Sciatic nerve (tissue), 2 donors: Measurements from ENCODE around the gene TMSB4X. TPM values are rescaled to one million over a fixed set of nuclear protein-coding genes. Genes with fewer than 3 reads are reported as not detected.
A peak's percentile ranks its signal among the peaks of the same experiment; 100 is the strongest.

Source experiments
- ATAC-seq: fragments of 200-7000 bp; cut with Tn5 transposase; one replicate; pipeline ENCODE4 v1.9.1; 2020; ENCODE audit warnings: mild to moderate bottlenecking, moderate library complexity
- DNase-seq: peaks from one replicate; pipeline ENCODE4 v3.0.0-alpha.2; 2020; ENCODE audit warnings: low spot score
- intact Hi-C: fragments of 100-400 bp; cut with DNase I; formaldehyde crosslinking; loops from one replicate; pipeline ENCODE4 v1.14.2; 2022
- total RNA-seq: library from RNA; stranded (reverse); fragmentation: NEBNext Ultra II Directional; extraction: Animal tissue kit (Norgen Biotek cat#: 25700); gene quantifications from one replicate; pipeline ENCODE4 v1.2.1, GENCODE V29; 2021
- donor health status: DM: no; HTN: no; CAD: no.
- donor health status: DM: no; HTN: no; CAD: no.

TMSB4X gene
- total RNA-seq, 1 donor from 2014 or later, result 3,078 TPM

DNA sequence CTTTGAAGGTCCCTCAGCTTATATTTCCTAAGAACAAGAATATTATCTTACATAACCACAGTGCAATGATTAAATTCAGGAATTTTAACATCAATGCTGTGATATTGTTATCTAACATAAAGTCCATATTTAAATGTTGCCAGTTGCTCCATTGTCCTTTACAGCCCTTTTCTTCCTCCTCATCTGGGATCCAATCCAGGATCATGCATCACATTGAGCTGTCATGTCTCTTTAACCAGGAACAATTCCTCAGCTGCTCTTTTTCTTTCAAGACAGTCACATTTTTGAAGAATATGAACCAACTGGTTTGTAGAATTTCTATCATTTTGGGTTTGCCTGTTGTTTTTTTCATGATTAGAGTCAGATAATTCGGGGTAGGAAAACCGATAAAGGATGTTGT lies 12.0 kb downstream of the TMSB4X start:
- intact Hi-C loops, result no loop called here
- ATAC-seq, result no peak
- DNase-seq, result no peak

- ATAC-seq (no peak), DNase-seq (no peak)
- intact Hi-C loops, result no loop called here
These were observed 12.4 kb downstream of the TMSB4X start for GRCh38 chrX:12987340-12987739.

DNA sequence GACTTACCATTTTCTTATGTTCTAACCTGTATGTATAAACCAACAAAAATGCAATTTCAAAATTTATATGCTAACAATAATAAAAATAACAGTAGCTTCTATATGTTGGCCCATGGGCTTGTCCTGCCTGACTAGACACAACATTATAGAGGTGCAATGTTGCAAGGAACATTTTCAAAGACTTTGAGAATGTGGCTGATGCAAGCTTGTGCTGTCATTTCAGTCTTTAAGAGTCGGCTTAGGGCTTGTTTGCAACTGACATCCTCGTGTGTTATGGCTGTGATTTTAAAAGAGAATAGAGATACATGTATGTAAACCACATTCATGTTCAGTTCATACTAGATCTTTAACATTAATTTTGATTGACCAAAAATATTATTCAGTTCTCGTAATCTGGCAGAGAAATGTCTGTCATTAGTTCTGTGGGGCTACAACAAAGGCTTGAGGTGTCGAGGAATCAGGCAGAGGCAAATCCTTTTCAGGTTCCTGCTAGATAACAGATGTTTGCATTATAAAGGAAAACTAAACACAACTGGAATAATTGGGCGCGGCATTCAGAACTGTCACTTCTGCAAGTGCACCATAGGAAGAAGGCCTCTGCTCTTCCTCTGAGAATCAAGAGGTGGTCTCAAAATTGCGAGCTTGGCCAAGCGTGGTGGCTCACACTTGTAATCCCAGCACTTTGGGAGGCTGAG lies 13.1 kb downstream of the TMSB4X start:
- intact Hi-C loops, result no loop called here
- no peak for DNase-seq

DNA sequence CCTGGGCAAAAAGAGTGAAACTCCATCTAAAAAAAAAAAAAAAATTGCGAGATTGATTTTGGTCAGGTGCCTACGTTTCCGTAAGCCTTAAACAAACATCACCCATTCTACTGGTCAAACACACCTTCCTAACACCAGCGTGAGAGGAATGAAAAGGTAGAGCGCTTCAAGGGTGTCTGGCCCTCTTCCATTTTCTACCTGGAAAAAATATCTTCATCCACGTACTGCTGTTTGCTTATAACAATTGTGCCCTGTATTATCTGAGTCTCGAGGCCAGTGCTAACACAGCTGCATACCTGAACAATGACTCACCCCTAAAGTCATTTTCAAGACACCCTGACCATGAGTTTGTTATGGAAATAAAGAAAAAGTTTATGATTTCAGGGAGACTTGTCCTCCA lies 13.9 kb downstream of the TMSB4X start:
- intact Hi-C loops, result no loop called here
- DNase-seq (no peak), ATAC-seq (peak; percentile 74)

More for the DNA sequence above, 13.1 kb downstream of the TMSB4X start:
- ATAC-seq, result no peak

- peak; percentile 62 for ATAC-seq
- no peak for DNase-seq
- intact Hi-C loops, result no loop called here
These were observed 14.6 kb downstream of the TMSB4X start for GRCh38 chrX:12989461-12989860.

DNA sequence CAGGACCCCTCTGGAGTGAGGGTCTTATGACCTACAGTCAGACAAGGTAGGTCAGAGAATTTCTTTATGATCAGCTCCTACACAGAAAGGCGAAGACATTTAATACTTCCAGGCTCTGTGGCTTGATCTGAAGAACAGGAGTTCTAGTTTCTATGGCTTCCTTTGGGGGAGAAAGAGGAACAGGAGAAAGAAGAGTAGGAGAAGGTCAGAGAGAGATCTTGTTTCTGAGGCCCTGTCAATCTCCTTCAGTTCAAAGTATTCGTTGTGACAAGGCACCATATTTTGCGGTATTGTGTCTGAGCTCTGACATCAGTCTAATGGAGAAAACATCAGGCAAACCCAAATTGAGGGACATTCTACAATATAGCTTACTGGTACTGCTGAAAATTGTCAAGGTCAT lies 16.7 kb downstream of the TMSB4X start:
- ATAC-seq (no peak), DNase-seq (no peak)
- intact Hi-C loops, result no loop called here

DNA sequence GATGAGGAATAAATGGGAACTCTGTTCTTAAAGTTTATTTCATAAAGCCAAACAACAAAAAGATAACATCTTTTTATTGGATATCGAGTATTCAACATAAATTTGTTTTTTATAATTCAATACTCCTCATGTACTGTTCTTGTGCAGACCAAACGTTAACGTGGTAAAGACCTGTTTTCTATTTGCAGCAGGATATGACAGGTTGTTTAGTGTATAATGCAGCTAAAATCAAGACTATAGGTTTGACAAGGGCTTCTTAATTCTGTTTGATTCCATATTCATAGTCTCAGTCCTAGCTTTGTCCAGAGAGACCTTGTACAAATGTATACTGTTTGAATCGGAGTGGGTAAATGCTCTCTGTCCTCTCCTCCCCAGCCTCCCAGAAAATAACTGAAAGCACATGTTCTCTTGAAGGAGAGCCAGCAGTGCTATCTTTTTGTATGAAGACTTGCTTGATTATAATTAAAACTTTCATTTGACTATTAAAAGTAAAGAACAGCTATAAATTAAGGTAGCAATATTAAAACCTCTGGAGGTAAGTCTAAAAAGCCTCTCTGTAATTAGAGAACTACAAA lies 17.7 kb downstream of the TMSB4X start:
- ATAC-seq (no peak), DNase-seq (no peak)
- intact Hi-C loops, result no loop called here

DNA sequence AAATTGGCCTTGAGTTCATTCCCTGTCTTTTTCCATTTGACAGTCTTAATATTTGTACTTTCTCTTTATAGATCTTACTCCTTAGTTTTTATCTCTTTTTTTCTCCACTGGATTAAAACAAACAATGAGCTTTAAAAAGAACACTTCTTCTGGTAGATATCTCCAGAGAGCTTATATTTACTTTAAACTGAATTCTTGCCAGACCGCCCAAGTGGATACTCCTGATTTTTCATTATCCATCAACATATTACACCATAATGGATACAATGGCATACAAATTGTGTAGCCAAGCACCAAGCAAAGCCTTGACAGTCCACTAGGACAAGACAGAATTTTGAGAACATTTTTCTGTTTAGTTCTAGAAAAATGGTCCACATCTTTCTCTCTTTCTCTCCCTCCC lies 18.9 kb downstream of the TMSB4X start:
- intact Hi-C loops, result no loop called here
- ATAC-seq (no peak), DNase-seq (no peak)

DNA sequence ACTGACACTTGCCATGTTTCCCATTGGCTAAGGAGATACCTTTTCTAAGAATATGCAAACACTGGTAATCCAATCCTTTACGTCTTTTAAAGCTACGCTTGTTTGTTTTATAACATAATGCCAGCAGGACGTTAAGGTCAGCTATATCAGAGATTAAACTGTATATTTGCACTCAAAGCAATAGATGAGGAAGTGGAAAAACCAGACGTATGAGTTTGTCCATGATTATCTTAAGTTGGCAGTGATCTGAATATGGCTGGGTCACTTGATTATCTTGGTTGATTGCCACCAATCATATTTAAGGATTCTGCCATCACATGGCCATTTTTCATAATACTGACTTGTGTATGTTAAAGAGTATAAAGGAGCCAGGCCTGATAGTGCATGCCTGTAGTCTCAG lies 19.4 kb downstream of the TMSB4X start:
- intact Hi-C loops, result no loop called here
- ATAC-seq, result no peak
- DNase-seq, result no peak

DNA sequence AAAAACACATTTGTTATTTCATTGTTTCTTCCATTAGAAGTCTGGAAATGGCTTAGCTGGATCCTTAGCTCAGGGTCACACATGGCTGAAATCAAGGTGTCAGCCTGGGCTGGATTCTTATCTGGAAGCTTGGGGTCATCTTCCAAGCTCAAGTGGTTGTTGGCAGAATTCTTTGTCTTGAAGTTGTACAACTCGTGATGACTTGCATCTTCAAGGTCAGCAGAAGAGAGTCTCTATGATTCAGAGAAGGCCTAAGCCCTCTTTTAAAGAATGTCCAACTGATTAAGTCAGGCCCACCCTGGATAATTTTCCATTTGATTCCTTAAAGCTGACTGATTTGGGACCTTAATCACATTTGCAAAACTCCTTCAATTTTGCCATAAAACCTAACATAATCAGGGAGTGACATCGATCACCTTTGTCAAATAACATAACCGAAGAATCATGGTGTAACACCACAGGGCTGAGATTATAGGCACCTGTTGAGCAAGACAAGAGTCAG lies 22.1 kb downstream of the TMSB4X start:
- intact Hi-C loops, result no loop called here
- DNase-seq (no peak), ATAC-seq (no peak)

GRCh38 chrX:12997906-12998687 lies 23.2 kb downstream of the TMSB4X start:
- ATAC-seq, result peak; percentile 40
- DNase-seq, result no peak
- intact Hi-C loops, result no loop called here

DNA sequence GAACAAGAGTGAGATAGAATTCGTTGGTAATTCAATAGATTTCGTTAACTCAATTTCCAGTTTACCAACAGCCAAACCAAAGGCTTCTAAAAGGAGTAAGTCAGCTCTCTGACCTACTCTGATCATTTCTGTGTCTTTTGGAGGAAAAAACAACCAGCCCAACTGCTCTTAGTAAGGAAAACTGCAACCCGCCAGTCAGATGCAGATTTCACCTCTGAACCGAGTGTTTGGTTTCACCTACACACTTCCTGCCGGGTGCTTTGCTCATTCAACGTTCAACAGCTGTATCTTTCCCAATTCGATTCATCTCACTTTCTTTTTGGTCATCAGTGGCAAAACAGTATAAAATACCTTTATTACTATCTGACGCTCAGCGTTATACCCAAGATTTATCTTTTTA lies 24.5 kb downstream of the TMSB4X start:
- no peak for ATAC-seq
- intact Hi-C loops, result no loop called here
- no peak for DNase-seq

GRCh38 chrX:13000301-13000811 lies 25.4 kb downstream of the TMSB4X start:
- intact Hi-C loops, result no loop called here
- no peak for DNase-seq
- ATAC-seq, result peak; percentile 73

DNA sequence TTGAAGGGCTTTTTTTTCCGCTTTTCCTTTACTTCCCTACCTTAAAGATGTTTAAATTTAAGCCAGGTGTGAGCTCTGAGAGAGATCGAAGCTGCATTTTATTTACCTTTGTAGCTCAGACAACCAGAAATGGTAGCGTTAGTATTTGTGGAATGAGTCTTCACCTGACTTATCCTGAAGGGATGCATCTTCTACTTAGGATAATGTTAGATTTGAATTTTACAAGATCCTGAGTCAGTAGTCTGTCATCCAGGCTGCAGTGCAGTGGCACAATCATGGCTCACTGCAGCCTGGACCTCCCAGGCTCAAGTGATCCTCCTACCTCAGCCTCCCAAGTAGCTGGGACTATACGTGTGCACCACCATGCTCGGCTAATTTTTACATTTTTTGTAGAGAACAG lies 26.2 kb downstream of the TMSB4X start:
- ATAC-seq, result no peak
- DNase-seq, result no peak
- intact Hi-C loops, result no loop called here

GRCh38 chrX:13001961-13002671 lies 27.2 kb downstream of the TMSB4X start:
- intact Hi-C loops, result no loop called here
- ATAC-seq (no peak), DNase-seq (no peak)

DNA sequence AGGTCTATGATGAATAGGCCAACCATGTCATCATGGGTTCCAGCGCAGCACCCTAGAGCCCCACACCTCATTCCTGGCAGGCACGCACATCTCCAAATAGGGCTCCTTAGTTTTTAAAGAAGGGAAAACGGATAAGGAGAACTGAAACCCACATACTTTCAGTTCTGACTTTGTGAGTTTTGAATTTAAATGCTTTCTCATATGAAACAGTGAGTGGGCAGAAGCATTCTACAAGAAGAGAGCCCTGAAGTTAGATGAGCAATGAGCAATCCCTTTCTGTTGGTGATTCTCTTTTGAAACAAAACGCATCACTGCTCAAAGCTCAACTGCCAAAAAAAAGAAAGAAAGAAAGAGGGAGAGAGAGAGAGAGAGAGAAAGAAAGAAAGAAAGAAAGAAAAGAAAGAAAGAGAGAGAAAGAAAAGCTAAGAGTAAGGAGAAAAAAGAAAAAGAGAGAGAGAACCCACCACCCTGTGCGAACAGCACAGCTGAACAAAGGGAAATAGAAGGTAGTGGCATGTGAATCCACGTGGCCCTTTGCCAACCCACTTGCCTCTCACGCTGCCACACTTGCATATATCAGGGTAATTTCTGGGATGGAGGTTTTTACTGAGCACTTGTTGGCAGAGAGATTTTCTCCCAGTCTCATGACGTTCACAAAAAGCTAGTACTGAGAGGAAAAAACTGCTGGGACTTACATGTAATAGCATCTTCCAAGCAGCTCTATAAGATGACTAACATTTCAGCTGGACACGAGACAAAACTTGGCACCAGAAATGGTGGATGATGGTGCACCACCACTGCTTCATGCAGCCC lies 31.0 kb downstream of the TMSB4X start:
- intact Hi-C loops, result no loop called here
- ATAC-seq (peak; percentile 51), DNase-seq (no peak)

GRCh38 chrX:13007519-13008188 lies 32.7 kb downstream of the TMSB4X start:
- intact Hi-C loops, result no loop called here
- peak; percentile 8 for ATAC-seq
- no peak for DNase-seq

DNA sequence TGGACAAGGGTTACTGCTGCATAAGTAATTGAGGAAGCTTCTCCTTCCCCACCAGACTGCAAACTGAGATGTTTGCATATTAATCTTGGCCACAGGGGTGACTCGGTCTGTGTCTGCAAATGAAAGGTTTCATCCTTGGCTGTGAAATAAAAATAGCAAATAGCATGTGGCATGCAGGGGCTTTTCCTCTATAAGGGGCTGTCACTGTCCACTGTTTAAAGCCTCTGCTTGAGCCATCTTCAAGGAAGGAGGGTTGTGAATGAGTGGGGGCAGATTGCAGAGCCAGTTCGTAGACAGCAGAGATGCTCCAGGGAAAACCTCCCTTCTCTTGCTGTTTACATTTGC lies 33.3 kb downstream of the TMSB4X start:
- peak; percentile 47 for ATAC-seq
- intact Hi-C loops, result no loop called here
- no peak for DNase-seq
